K562 (cell line): Measurements from ENCODE around the gene TMIGD1. TPM values are rescaled to one million over a fixed set of nuclear protein-coding genes. Genes with fewer than 3 reads are reported as not detected.
A peak's percentile ranks its signal among the peaks of the same experiment; 100 is the strongest.

Experiments used
- ETV6 ChIP-seq, 3 experiments: fragments of 150-350 bp in 1 of 3; sonication (generic) in 1 of 3; formaldehyde crosslinking in 1 of 3; IDR thresholded peaks; 2 replicates each; pipeline versions ENCODE4 v1.6.1 to v1.8.0; 2014 to 2022; ENCODE audit warnings: borderline replicate concordance in 2 of 3, low read depth in 2 of 3, antibody characterized with exemption in 1 of 3, low read length in 1 of 3, mild to moderate bottlenecking in 1 of 3, missing genetic modification reagents in 1 of 3
- HSF4 ChIP-seq: fragments of 250-450 bp; sonication (Bioruptor Pico); IDR thresholded peaks from 2 replicates; pipeline ENCODE4 v2.1.2; 2022; ENCODE audit warnings: mild to moderate bottlenecking, moderate library complexity, borderline replicate concordance
- JUN ChIP-seq, 2 experiments: sonication (generic) in 1 of 2; formaldehyde crosslinking in 1 of 2; IDR thresholded peaks; 2 replicates each; pipeline versions ENCODE4 v1.6.1 to v1.8.0; 2012 to 2022; ENCODE audit warnings: borderline replicate concordance in 2 of 2, mild to moderate bottlenecking in 2 of 2, improper control_type of control experiment in 1 of 2, low read depth in 1 of 2, low read length in 1 of 2, missing genetic modification reagents in 1 of 2
- NRF1 ChIP-seq, 2 experiments: fragments of 450-650 bp; IDR thresholded peaks in 1 of 2; conservative IDR thresholded peaks in 1 of 2; 2 replicates each; pipeline ENCODE4 v1.6.1; 2014; ENCODE audit warnings: mild to moderate bottlenecking in 2 of 2
- SMAD1 ChIP-seq: fragments of 150-350 bp; IDR thresholded peaks from 2 replicates; pipeline ENCODE4 v1.6.1; 2014; ENCODE audit warnings: low read length, low read depth; ENCODE audit not compliant: partially characterized antibody
- polyA plus RNA-seq, 8 experiments: library from polyadenylated mRNA; depleted of rRNA in 4 of 8; stranded (reverse) in 5 of 8; unstranded in 3 of 8; fragments of >200 nt; fragmentation: Nextera tagmentation in 2 of 8; fragmentation: Illumina TruSeq in 1 of 8; extraction: Ambion mirVana in 2 of 8; extraction: Trizol in 1 of 8; gene quantifications; 2 replicates each; pipeline versions ENCODE4 v1.2.1 to v1.2.3, GENCODE V29; 2011 to 2014; ENCODE audit warnings: inconsistent platforms in 1 of 8, missing spikeins in 1 of 8
- total RNA-seq, 7 experiments: library from RNA; depleted of rRNA in 6 of 7; stranded (reverse); fragments of >200 nt in 6 of 7; fragmentation: Illumina TruSeq in 2 of 7; extraction: Trizol in 2 of 7; gene quantifications; 2 replicates each; pipeline versions ENCODE4 v1.2.1 to v1.2.3, GENCODE V29; 2011 to 2021; ENCODE audit warnings: low replicate concordance in 1 of 7
- TF ChIP-seq, protein P1 (sequence below): fragments of 450-650 bp; IDR thresholded peaks from 2 replicates; pipeline ENCODE4 v1.6.1; 2017; ENCODE audit warnings: mild to moderate bottlenecking, moderate library complexity
- TF ChIP-seq, protein P2 (sequence below): fragments of 250-450 bp; sonication (Bioruptor Pico); IDR thresholded peaks from 2 replicates; pipeline ENCODE4 v1.5.0; 2020; ENCODE audit warnings: mild to moderate bottlenecking
- TF ChIP-seq, protein P3 (sequence below): fragments of 450-650 bp; formaldehyde crosslinking; IDR thresholded peaks from 2 replicates; pipeline ENCODE4 v1.4.0; 2022; ENCODE audit warnings: missing genetic modification characterization
- TF ChIP-seq, protein P4 (sequence below): fragments of 250-450 bp; sonication (Bioruptor Pico); IDR thresholded peaks from 2 replicates; pipeline ENCODE4 v1.4.0; 2020; ENCODE audit warnings: borderline replicate concordance
- TF ChIP-seq, protein P5 (sequence below): sonication (generic); formaldehyde crosslinking; IDR thresholded peaks from 2 replicates; pipeline ENCODE4 v1.8.0; 2023; ENCODE audit warnings: mild to moderate bottlenecking, missing genetic modification reagents
- TF ChIP-seq, protein P6 (sequence below): fragments of 250-450 bp; sonication (Bioruptor Pico); IDR thresholded peaks from 2 replicates; pipeline ENCODE4 v1.4.0; 2020; ENCODE audit warnings: mild to moderate bottlenecking, moderate library complexity

Gene TMIGD1
- total and polyA plus RNA-seq, 9 of the 15 experiments (the other 6 are each of a cell fraction or from before 2014, with no cell fraction given): not detected

DNA sequence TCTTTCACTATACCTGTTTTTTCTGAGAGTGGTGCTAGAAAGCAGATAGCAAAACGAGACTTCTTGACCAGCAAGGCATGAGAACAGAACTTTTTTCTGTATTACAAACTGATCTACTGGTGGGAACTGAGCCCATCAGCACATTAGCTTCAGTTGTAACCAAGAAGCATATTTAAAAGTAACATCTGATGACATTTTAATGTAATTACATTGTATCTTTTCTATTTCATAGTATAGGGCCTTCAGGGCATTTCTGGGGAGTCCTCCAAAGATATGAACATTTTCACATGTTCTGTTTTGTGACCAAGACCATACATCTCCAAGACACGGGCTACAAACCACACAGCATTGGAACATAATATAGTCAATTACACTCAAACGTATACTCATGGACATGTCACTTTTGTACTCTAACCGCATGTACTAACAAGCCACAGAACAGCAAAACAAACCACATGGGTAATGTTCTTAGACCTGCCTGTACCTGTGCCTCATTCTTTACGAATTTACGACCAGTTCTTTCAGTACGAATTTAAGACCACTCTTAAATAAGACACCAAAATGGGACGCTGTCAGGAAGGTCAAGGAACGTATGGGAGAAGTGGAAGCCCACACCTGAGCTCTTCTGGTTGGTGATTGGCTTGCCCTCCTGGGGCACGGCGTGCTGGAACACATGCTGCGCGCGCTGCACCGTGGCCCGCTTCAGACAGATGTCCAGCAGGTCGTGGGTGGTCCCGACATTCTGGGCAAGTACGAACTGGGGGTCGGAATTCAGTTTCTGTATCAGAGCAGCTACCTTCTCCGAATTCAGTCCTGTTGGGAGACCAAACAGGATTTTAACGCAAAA lies 42.9 kb downstream of the TMIGD1 start (continued):
- TF ChIP-seq, protein P1, sequence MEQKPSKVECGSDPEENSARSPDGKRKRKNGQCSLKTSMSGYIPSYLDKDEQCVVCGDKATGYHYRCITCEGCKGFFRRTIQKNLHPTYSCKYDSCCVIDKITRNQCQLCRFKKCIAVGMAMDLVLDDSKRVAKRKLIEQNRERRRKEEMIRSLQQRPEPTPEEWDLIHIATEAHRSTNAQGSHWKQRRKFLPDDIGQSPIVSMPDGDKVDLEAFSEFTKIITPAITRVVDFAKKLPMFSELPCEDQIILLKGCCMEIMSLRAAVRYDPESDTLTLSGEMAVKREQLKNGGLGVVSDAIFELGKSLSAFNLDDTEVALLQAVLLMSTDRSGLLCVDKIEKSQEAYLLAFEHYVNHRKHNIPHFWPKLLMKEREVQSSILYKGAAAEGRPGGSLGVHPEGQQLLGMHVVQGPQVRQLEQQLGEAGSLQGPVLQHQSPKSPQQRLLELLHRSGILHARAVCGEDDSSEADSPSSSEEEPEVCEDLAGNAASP: no peak
- TF ChIP-seq NRF1 (conservative IDR thresholded peaks at IDR 0.05 in 1 of 2, IDR thresholded peaks at IDR 0.05 in 1 of 2) (peak; percentile 62 to 71), SMAD1 (no peak), ETV6 (IDR thresholded peaks at IDR 0.05; ENCODE audit: borderline replicate concordance in 1 of 2, low read depth in 2 of 2, low read length in 1 of 2) (no peak), ETV6 (CRISPR knock-in tag; IDR thresholded peaks at IDR 0.05; ENCODE audit: borderline replicate concordance) (no peak), JUN (IDR thresholded peaks at IDR 0.05; ENCODE audit: borderline replicate concordance, low read depth, low read length) (no peak), JUN (CRISPR knock-in tag; IDR thresholded peaks at IDR 0.05; ENCODE audit: borderline replicate concordance) (no peak), HSF4 (CRISPR knock-in tag) (no peak)
- TF ChIP-seq, protein P2, sequence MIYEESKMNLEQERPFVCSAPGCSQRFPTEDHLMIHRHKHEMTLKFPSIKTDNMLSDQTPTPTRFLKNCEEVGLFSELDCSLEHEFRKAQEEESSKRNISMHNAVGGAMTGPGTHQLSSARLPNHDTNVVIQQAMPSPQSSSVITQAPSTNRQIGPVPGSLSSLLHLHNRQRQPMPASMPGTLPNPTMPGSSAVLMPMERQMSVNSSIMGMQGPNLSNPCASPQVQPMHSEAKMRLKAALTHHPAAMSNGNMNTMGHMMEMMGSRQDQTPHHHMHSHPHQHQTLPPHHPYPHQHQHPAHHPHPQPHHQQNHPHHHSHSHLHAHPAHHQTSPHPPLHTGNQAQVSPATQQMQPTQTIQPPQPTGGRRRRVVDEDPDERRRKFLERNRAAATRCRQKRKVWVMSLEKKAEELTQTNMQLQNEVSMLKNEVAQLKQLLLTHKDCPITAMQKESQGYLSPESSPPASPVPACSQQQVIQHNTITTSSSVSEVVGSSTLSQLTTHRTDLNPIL: no peak
- TF ChIP-seq, protein P3, sequence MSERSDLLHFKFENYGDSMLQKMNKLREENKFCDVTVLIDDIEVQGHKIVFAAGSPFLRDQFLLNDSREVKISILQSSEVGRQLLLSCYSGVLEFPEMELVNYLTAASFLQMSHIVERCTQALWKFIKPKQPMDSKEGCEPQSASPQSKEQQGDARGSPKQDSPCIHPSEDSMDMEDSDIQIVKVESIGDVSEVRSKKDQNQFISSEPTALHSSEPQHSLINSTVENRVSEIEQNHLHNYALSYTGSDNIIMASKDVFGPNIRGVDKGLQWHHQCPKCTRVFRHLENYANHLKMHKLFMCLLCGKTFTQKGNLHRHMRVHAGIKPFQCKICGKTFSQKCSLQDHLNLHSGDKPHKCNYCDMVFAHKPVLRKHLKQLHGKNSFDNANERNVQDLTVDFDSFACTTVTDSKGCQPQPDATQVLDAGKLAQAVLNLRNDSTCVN (CRISPR knock-in tag): no peak
- TF ChIP-seq, protein P4, sequence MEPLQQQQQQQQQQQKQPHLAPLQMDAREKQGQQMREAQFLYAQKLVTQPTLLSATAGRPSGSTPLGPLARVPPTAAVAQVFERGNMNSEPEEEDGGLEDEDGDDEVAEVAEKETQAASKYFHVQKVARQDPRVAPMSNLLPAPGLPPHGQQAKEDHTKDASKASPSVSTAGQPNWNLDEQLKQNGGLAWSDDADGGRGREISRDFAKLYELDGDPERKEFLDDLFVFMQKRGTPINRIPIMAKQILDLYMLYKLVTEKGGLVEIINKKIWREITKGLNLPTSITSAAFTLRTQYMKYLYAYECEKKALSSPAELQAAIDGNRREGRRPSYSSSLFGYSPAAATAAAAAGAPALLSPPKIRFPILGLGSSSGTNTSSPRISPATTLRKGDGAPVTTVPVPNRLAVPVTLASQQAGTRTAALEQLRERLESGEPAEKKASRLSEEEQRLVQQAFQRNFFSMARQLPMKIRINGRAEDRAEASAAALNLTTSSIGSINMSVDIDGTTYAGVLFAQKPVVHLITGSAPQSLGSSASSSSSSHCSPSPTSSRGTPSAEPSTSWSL: no peak
- TF ChIP-seq, protein P5, sequence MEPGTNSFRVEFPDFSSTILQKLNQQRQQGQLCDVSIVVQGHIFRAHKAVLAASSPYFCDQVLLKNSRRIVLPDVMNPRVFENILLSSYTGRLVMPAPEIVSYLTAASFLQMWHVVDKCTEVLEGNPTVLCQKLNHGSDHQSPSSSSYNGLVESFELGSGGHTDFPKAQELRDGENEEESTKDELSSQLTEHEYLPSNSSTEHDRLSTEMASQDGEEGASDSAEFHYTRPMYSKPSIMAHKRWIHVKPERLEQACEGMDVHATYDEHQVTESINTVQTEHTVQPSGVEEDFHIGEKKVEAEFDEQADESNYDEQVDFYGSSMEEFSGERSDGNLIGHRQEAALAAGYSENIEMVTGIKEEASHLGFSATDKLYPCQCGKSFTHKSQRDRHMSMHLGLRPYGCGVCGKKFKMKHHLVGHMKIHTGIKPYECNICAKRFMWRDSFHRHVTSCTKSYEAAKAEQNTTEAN: no peak
- TF ChIP-seq, protein P6, sequence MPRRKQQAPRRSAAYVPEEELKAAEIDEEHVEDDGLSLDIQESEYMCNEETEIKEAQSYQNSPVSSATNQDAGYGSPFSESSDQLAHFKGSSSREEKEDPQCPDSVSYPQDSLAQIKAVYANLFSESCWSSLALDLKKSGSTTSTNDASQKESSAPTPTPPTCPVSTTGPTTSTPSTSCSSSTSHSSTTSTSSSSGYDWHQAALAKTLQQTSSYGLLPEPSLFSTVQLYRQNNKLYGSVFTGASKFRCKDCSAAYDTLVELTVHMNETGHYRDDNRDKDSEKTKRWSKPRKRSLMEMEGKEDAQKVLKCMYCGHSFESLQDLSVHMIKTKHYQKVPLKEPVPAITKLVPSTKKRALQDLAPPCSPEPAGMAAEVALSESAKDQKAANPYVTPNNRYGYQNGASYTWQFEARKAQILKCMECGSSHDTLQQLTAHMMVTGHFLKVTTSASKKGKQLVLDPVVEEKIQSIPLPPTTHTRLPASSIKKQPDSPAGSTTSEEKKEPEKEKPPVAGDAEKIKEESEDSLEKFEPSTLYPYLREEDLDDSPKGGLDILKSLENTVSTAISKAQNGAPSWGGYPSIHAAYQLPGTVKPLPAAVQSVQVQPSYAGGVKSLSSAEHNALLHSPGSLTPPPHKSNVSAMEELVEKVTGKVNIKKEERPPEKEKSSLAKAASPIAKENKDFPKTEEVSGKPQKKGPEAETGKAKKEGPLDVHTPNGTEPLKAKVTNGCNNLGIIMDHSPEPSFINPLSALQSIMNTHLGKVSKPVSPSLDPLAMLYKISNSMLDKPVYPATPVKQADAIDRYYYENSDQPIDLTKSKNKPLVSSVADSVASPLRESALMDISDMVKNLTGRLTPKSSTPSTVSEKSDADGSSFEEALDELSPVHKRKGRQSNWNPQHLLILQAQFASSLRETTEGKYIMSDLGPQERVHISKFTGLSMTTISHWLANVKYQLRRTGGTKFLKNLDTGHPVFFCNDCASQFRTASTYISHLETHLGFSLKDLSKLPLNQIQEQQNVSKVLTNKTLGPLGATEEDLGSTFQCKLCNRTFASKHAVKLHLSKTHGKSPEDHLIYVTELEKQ (CRISPR knock-in tag): no peak
